HuH-7 (cell line): ENCODE results near the gene PRPSAP2.
"Not testable (repeated sequence)": the region's sequence is repeated elsewhere in the genome, so short reads cannot be mapped to it uniquely, and the experiment has no call there.

ENCODE experiments used
- DNase-seq: peaks from one replicate; pipeline ENCODE4 v3.0.0; 2011; ENCODE audit warnings: low spot score

Gene PRPSAP2

GRCh38 chr17:18944646-18945045 lies 86.7 kb downstream of the PRPSAP2 start:
- no peak for DNase-seq

- no peak for DNase-seq
Measured at GRCh38 chr17:18946536-18946935, 88.6 kb downstream of the PRPSAP2 start.

- no peak for DNase-seq
Measured at GRCh38 chr17:18947866-18948265, 89.9 kb downstream of the PRPSAP2 start.

- DNase-seq, result no peak
Measured at GRCh38 chr17:18948476-18949006, 90.6 kb downstream of the PRPSAP2 start.

DNA sequence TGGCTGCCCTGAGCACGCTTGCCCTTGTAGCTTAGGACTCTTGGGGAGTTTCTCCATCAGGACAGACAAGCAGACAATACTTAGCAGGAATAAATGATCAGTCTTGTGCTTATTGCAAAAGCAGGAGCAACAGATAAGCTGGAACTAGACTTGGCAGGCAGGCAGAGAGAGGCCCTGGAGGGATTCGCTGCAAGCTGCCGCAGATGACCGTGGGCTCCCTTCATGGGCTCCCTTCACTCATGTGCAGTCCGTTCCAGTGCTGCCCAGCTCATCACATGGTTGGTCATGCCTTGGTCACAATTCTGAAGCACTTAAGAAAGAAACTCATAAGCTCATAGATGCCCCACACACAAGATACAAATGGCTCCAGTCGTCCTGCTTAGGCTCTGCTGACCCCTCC lies 91.6 kb downstream of the PRPSAP2 start:
- DNase-seq, result no peak

- no peak for DNase-seq
Measured at GRCh38 chr17:18950346-18950745, 92.4 kb downstream of the PRPSAP2 start.

GRCh38 chr17:18950944-18951905 lies 93.3 kb downstream of the PRPSAP2 start:
- DNase-seq, result no peak

DNA sequence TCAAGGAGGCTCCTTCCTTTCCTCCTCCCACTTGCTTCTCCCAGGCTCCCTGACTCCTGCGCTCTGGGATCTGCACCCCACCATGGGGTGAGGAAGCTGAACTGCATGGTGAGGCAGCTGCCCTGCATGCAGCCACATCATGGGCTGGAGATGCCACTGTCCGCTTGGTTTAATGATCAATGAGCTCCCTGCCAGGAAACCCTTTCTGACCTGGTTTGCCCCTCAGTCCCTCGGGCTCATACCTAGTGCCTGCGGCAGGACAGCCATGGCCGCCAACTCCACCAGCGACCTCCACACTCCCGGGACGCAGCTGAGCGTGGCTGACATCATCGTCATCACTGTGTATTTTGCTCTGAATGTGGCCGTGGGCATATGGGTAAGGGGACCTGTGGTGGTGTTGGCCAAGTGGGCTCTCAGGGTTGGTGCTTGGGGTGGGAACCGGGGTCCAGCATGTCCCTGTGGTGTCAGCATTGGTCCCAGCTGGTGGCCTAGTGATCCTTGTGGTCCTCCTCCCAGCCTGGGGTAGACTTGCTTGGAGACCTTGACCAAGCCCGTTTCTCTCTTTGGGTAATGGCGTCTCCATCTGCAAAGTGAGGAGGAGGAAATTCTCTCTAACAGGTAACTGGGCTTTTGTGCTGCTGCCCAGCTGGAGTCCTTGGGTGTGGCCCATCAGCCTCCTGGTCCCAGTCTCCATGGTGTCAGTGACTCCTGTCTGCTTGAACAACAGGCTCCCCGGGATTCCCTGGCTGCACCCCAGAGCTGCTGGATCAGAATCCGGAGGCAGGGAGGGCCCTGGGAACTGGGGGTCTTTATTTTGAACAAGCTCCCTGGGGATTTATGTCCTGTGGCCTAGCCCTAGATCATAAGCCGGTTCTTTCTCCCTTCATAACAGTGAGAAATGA lies 94.3 kb downstream of the PRPSAP2 start, which contains the start of gene SLC5A10:
TSS of gene SLC5A10 (plus strand) at position 225 of the 902 bp plus-strand sequence. CDS start at position 266, 41 bp downstream.
- DNase-seq, result no peak

GRCh38 chr17:18953231-18953728 lies 95.3 kb downstream of the PRPSAP2 start:
- no peak for DNase-seq

DNA sequence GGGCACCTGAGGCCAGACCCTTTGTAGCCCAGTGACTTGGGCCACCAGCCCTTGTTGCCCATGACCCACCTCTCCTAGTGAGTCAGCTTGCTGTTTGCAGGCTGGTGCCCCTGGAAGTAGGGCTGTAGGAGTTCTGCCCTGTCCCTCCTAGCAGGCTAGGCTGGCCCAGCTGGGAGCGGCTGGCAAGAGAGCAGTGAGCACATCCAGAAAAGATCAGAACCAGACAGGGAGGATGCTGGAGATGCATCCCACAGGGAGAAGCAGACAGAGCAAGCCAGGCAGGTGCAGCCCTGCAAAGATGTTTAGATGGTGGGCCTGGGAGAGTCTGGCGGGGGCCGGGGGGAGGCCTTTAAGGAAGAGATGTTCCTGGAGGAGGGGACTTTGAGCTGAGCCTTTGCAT lies 96.4 kb downstream of the PRPSAP2 start:
- DNase-seq, result no peak

DNA sequence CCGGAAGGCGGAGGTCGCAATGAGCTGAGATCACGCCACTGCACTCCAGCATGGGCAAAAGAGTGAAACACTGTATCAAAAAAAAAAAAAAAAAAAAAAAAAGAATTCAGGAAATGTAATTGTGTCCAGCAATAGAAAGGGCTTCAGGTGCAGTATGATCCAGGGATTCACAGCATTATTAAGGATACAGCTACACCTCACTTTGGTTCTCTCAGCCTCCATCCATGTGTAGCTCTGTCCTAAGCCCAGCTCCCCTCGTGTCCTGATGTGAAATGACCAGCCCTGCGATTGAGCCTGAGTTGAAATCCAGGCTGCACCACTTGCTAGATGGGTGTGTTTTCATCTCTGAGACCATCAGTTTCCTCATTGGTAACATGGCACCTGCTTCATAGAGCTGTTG lies 97.1 kb downstream of the PRPSAP2 start:
- DNase-seq, result no peak

GRCh38 chr17:18956021-18956420 lies 98.1 kb downstream of the PRPSAP2 start:
- not testable (repeated sequence) for DNase-seq

DNA sequence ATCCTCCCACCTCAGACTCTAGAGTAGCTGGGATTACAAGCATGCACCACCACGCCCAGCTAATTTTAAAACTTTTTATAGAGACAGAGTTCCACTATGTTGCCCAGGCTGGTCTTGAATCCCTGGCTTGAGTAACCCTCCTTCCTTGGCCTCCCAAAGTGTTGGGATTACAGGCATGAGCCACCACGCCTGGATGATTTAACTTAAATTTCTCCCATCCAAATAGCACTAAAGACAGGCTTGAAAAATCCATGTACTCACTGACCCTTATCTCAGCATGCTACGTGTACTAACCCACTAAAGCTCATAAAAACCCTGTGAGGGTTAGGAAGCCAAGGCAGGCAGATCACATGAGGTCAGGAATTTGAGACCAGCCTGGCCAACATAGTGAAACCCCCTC lies 98.7 kb downstream of the PRPSAP2 start:
- DNase-seq, result no peak

DNA sequence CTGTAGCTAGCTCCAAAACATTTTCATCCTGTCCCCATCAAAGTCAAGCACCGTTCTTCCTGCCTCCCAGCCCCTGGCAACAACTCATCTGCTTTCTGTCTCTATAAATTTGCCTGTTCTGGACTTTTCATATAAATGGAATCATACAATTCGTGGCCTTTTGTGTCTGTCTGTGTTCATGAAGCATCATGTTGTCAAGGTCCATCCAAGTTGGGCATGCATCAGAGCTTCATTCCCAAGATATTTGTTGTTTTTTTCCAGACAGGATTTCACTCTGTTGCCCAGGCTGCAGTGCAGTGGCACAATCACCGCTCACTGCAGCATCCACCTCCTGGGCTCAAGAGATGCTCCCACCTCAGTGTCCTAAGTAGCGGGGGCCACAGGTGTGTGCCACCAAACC lies 99.9 kb downstream of the PRPSAP2 start:
- DNase-seq, result no peak

DNA sequence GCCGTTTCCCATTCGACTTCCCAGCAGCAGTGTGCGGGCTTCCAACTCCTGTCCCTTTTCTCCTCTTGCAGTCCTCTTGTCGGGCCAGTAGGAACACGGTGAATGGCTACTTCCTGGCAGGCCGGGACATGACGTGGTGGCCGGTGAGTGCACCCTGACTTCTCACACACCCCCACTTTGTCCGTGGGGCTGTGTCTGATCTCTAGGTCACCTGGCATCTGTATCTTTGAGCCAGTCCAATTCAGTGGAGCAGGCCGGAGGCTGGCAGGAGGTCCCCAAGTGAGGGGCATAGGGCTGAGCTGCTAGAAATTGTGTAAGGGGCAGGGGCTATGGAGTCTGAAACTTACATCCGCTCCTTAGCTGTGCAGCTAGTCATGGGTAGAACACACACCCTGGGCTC lies 100.7 kb downstream of the PRPSAP2 start:
- DNase-seq, result no peak

DNA sequence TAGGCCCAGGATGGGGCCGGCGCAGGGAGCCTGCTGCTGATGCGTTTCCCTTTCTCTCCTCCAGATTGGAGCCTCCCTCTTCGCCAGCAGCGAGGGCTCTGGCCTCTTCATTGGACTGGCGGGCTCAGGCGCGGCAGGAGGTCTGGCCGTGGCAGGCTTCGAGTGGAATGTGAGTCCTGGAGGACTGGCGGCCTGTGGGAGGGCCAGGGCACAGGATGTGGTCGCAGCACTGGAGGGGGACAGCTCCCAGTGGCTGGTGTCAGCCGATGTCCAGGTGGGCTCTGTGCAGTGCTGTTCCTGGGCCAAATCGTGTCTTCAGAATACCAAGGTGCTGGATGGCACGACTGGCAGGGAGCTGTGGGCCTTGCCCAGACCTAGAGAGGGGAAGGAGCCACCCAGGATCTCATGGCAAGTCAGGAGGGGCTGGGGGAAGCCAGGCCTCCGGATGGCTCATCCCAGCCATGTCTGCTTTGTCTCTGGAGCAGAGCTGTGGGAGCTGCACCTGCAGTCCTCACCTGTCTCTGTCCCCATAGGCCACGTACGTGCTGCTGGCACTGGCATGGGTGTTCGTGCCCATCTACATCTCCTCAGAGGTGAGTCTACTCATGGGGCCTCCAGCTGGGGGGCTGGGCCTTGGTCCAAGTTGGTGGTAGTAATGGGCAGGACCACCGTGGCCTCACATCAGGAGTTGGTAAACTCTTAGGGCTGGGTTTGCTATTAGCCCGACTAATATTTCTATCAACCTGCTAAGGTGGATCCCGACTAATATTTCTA lies 101.3 kb downstream of the PRPSAP2 start:
- DNase-seq, result no peak

GRCh38 chr17:18959845-18960240 lies 101.9 kb downstream of the PRPSAP2 start:
- no peak for DNase-seq

DNA sequence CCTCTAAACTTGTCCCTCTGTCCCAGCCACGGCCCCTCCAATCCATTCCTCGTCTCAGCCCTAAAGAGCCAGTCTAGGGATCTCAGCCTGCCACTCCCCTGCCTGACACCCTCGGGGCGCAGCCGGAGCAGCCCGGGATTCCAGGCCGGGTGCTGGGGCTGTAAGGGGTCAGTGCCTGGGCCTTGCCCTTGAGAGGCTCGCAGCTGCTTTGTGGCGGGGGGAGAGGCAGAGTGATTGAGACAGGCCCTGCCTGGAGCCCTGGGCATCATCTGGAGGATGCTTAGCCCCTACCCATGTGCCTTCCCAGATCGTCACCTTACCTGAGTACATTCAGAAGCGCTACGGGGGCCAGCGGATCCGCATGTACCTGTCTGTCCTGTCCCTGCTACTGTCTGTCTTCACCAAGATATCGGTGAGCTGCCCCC lies 102.3 kb downstream of the PRPSAP2 start:
- no peak for DNase-seq

GRCh38 chr17:18960803-18961511 lies 103.0 kb downstream of the PRPSAP2 start:
- peak; percentile 83 for DNase-seq

GRCh38 chr17:18961634-18962493 lies 103.9 kb downstream of the PRPSAP2 start:
- no peak for DNase-seq
